OCI-LY1 (cell line): ENCODE results near the gene TMEM255A.

Experiments used
- H2AFZ ChIP-seq: fragments of 200-600 bp; sonication (generic), shearing (Covaris generic); 2 replicates; pipeline ENCODE4 v1.6.0; 2014; ENCODE audit warnings: antibody characterized with exemption, mild to moderate bottlenecking, low read length
- H3F3A ChIP-seq: fragments of 200-600 bp; sonication (generic), shearing (Covaris generic); 2 replicates; pipeline ENCODE4 v1.6.0; 2014; ENCODE audit warnings: mild to moderate bottlenecking, antibody characterized with exemption, low read length, moderate library complexity; ENCODE audit not compliant: insufficient read depth
- H3K27ac ChIP-seq: fragments of 200-600 bp; sonication (generic); 2 replicates; pipeline ENCODE4 v1.5.1; 2014; ENCODE audit warnings: low read length, mixed run types, mild to moderate bottlenecking, low read depth; ENCODE audit not compliant: poor library complexity, severe bottlenecking
- H3K27me3 ChIP-seq: fragments of 200-600 bp; sonication (generic); 2 replicates; pipeline ENCODE4 v1.6.0; 2014; ENCODE audit warnings: antibody characterized with exemption, mild to moderate bottlenecking, low read length, moderate library complexity; ENCODE audit not compliant: insufficient read depth
- H3K36me3 ChIP-seq: fragments of 200-600 bp; sonication (generic); 2 replicates; pipeline ENCODE4 v1.6.1; 2014; ENCODE audit warnings: mild to moderate bottlenecking, antibody characterized with exemption, low read length, moderate library complexity, mixed read lengths; ENCODE audit not compliant: insufficient read depth
- H3K4me1 ChIP-seq: fragments of 200-600 bp; sonication (generic); 2 replicates; pipeline ENCODE4 v1.5.1; 2014; ENCODE audit warnings: mild to moderate bottlenecking, low read length, moderate library complexity; ENCODE audit not compliant: insufficient read depth, severe bottlenecking
- H3K4me2 ChIP-seq: fragments of 200-600 bp; sonication (generic), shearing (Covaris generic); 2 replicates; pipeline ENCODE4 v1.6.1; 2014; ENCODE audit warnings: low read length
- H3K4me3 ChIP-seq: fragments of 200-600 bp; sonication (generic); 2 replicates; pipeline ENCODE4 v1.5.1; 2014; ENCODE audit warnings: low read length, low read depth, mild to moderate bottlenecking, mixed read lengths; ENCODE audit not compliant: poor library complexity, severe bottlenecking
- H3K79me2 ChIP-seq: fragments of 200-600 bp; shearing (Covaris generic); 2 replicates; pipeline ENCODE4 v1.6.1; 2016; ENCODE audit warnings: mixed run types, low read length, mixed read lengths; ENCODE audit not compliant: insufficient read depth
- H3K9ac ChIP-seq: fragments of 200-600 bp; sonication (generic), shearing (Covaris generic); 2 replicates; pipeline ENCODE4 v1.6.1; 2014; ENCODE audit warnings: mild to moderate bottlenecking, low read length, mixed read lengths
- H3K9me2 ChIP-seq: fragments of 200-600 bp; sonication (generic), shearing (Covaris generic); 2 replicates; pipeline ENCODE4 v1.6.1; 2014; ENCODE audit warnings: low read depth, mild to moderate bottlenecking, low read length, mixed read lengths
- H3K9me3 ChIP-seq: fragments of 200-600 bp; shearing (Covaris generic); 2 replicates; pipeline ENCODE4 v1.6.1; 2014; ENCODE audit warnings: low read length, mixed read lengths
- H4K20me1 ChIP-seq: fragments of 200-600 bp; sonication (generic), shearing (Covaris generic); 2 replicates; pipeline ENCODE4 v1.6.0; 2016; ENCODE audit warnings: mild to moderate bottlenecking, low read length; ENCODE audit not compliant: insufficient read depth
- EZH2 ChIP-seq: fragments of 200-600 bp; sonication (generic), shearing (Covaris generic); IDR thresholded peaks from 2 replicates; pipeline ENCODE4 v1.8.0; 2017; ENCODE audit warnings: borderline replicate concordance, mixed run types, mild to moderate bottlenecking, antibody characterized with exemption, low read length, moderate library complexity, mixed read lengths
- TF ChIP-seq, protein P1 (sequence below): fragments of 200-600 bp; sonication (generic), shearing (Covaris generic); IDR thresholded peaks from 2 replicates; pipeline ENCODE4 v1.5.1; 2017; ENCODE audit warnings: mild to moderate bottlenecking, antibody characterized with exemption, low read length, moderate library complexity, mixed read lengths

The TMEM255A gene

GRCh38 chrX:120282697-120283096 is 28.6 kb downstream of the TMEM255A start:
- no peak for TF ChIP-seq EZH2
- TF ChIP-seq, protein P1, sequence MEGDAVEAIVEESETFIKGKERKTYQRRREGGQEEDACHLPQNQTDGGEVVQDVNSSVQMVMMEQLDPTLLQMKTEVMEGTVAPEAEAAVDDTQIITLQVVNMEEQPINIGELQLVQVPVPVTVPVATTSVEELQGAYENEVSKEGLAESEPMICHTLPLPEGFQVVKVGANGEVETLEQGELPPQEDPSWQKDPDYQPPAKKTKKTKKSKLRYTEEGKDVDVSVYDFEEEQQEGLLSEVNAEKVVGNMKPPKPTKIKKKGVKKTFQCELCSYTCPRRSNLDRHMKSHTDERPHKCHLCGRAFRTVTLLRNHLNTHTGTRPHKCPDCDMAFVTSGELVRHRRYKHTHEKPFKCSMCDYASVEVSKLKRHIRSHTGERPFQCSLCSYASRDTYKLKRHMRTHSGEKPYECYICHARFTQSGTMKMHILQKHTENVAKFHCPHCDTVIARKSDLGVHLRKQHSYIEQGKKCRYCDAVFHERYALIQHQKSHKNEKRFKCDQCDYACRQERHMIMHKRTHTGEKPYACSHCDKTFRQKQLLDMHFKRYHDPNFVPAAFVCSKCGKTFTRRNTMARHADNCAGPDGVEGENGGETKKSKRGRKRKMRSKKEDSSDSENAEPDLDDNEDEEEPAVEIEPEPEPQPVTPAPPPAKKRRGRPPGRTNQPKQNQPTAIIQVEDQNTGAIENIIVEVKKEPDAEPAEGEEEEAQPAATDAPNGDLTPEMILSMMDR = no peak

DNA sequence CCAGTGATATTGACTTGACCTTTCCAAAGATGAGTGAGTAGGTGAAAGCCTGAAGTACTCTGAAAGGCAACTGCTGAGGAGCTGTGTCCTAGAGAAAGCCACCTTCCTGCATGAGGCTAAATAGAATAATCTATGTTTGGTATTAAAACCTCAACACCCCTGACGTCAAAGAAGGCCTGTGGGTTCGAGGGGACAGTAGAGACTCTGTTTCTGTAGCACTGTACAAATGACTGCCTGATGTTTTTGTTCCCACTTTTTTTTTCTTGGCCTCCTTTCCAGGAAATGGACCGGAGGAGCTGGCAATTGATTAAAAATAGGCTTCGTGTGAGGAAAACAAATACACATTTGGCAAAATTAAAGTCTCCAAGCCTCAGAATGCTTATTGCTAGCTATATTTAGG is 29.5 kb downstream of the TMEM255A start:
- H3K9me3 ChIP-seq = no peaks in the 10 kb centered on the region
- H3F3A ChIP-seq = no peaks in the 10 kb centered on the region
- H2AFZ ChIP-seq = no peak overlapping the region
- H3K4me1 ChIP-seq = no peaks in the 10 kb centered on the region
- no peaks in the 10 kb centered on the region for H3K79me2 ChIP-seq
- TF ChIP-seq EZH2 = no peak
- no peak overlapping the region for H3K9ac ChIP-seq
- H4K20me1 ChIP-seq = no peaks in the 10 kb centered on the region
- no peaks in the 10 kb centered on the region for H3K27me3 ChIP-seq
- no peak overlapping the region for H3K4me2 ChIP-seq
- H3K4me3 ChIP-seq = no peak overlapping the region
- no peaks in the 10 kb centered on the region for H3K9me2 ChIP-seq
- H3K27ac ChIP-seq = no peak overlapping the region
- no peaks in the 10 kb centered on the region for H3K36me3 ChIP-seq

More at GRCh38 chrX:120282697-120283096, 28.6 kb downstream of the TMEM255A start:
- Histone ChIP-seq H3K9me2 (no peaks in the 10 kb centered on the region), H3K4me1 (no peaks in the 10 kb centered on the region), H3K27ac (no peak overlapping the region), H3K9ac (no peak overlapping the region), H3K9me3 (no peaks in the 10 kb centered on the region), H4K20me1 (no peaks in the 10 kb centered on the region), H2AFZ (no peak overlapping the region), H3K4me2 (no peak overlapping the region), H3K79me2 (no peaks in the 10 kb centered on the region), H3K27me3 (no peaks in the 10 kb centered on the region), H3K36me3 (no peaks in the 10 kb centered on the region), H3F3A (no peaks in the 10 kb centered on the region), H3K4me3 (no peak overlapping the region)

- Histone ChIP-seq H3F3A (no peaks in the 10 kb centered on the region), H3K79me2 (no peaks in the 10 kb centered on the region), H4K20me1 (no peaks in the 10 kb centered on the region), H3K27me3 (no peaks in the 10 kb centered on the region), H3K4me1 (no peaks in the 10 kb centered on the region), H3K27ac (no peak overlapping the region), H3K9ac (no peak overlapping the region), H3K9me3 (no peaks in the 10 kb centered on the region), H3K36me3 (no peaks in the 10 kb centered on the region), H3K4me3 (no peak overlapping the region), H3K9me2 (no peaks in the 10 kb centered on the region), H3K4me2 (no peak overlapping the region), H2AFZ (no peak overlapping the region)
- TF ChIP-seq EZH2 = no peak
- TF ChIP-seq, protein P1 = no peak
Measured at GRCh38 chrX:120281021-120281624, 30.1 kb downstream of the TMEM255A start.

DNA sequence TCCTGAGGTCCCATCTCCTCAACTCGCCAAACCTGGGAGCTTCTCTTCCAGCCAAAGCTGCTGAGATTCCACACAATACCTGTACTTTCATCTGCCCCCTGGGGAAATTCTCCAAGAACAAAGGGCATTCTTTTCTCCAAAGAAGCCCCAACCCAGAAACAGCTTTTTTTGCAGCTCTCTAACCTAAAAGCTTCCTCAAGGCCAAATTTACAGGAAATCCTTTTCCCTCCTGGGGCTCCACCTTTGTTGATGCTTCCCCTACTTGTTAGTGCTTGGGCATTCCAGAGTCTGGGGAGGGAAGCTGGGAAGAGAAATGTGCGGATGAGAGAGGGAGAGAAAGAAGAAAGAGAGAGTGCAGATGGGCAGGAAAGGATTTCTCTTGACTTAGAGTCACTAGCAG is 36.3 kb downstream of the TMEM255A start:
- H3K4me1 ChIP-seq = no peaks in the 10 kb centered on the region
- no peak for TF ChIP-seq EZH2
- TF ChIP-seq, protein P1 = no peak
- H3K36me3 ChIP-seq = no peaks in the 10 kb centered on the region
- no peaks in the 10 kb centered on the region for H3K9me2 ChIP-seq
- no peaks in the 10 kb centered on the region for H3K79me2 ChIP-seq
- no peaks in the 10 kb centered on the region for H3F3A ChIP-seq
- H3K9me3 ChIP-seq = no peaks in the 10 kb centered on the region
- no peak overlapping the region for H2AFZ ChIP-seq
- H4K20me1 ChIP-seq = no peaks in the 10 kb centered on the region
- H3K9ac ChIP-seq = no peak overlapping the region
- H3K27me3 ChIP-seq = no peaks in the 10 kb centered on the region
- no peak overlapping the region for H3K4me3 ChIP-seq
- no peak overlapping the region for H3K27ac ChIP-seq
- no peak overlapping the region for H3K4me2 ChIP-seq
